Prostate gland (tissue), 2 donors: ENCODE data around the gene TNFRSF14. TPM values are rescaled to one million over a fixed set of nuclear protein-coding genes. Genes with fewer than 3 reads are reported as not detected.

Experiments used
- DNase-seq: peaks from one replicate; pipeline ENCODE4 v3.0.0-alpha.2; 2019; ENCODE audit warnings: low spot score
- H3K27ac ChIP-seq, 2 donors: fragments of 200-600 bp; sonication (generic); 2 replicates each; pipeline ENCODE4 v1.5.1; 2017 to 2019
- H3K27me3 ChIP-seq: fragments of 200-600 bp; sonication (generic); replicated peaks from 2 replicates; pipeline ENCODE4 v1.5.1; 2019; ENCODE audit not compliant: insufficient read depth
- H3K36me3 ChIP-seq, 2 donors: fragments of 200-600 bp; sonication (generic); 1 replicate in 1 of 2; 2 replicates in 1 of 2; pipeline versions ENCODE4 v1.5.1 to v1.8.1; 2017 to 2019
- H3K4me1 ChIP-seq: fragments of 200-600 bp; sonication (generic); replicated peaks from 2 replicates; pipeline ENCODE4 v1.5.1; 2019
- H3K4me3 ChIP-seq, 2 donors: fragments of 200-600 bp; sonication (generic); 2 replicates each; pipeline ENCODE4 v1.5.1; 2017 to 2019
- H3K9me3 ChIP-seq: fragments of 200-600 bp; sonication (generic); 2 replicates; pipeline ENCODE4 v1.5.1; 2017
- CTCF ChIP-seq, 4 experiments: fragments of 200-600 bp in 2 of 4; fragments of 450-650 bp in 2 of 4; sonication (generic) in 2 of 4; IDR thresholded peaks; 1 replicate in 3 of 4; 2 replicates in 1 of 4; pipeline ENCODE4 v1.5.1; 2016 to 2019; ENCODE audit warnings: antibody characterized with exemption in 4 of 4, mild to moderate bottlenecking in 2 of 4, moderate library complexity in 2 of 4
- POLR2A ChIP-seq: fragments of 450-650 bp; IDR thresholded peaks from one replicate; pipeline ENCODE4 v1.6.1; 2016; ENCODE audit warnings: antibody characterized with exemption, mild to moderate bottlenecking
- POLR2AphosphoS5 ChIP-seq: sonication (generic); formaldehyde crosslinking; IDR thresholded peaks from one replicate; pipeline ENCODE4 v1.6.1; 2017; ENCODE audit warnings: antibody characterized with exemption
- WGBS: methylation state at CpG from one replicate; pipeline ENCODE4 v1.1.5; 2018; 5-methylcytosine and 5-hydroxymethylcytosine counted together
- intact Hi-C: fragments of 100-400 bp; cut with DNase I; formaldehyde crosslinking; loops from one replicate; pipeline ENCODE4 v1.14.2; 2022
- total RNA-seq, 2 donors: library from RNA; depleted of rRNA; stranded (reverse); fragments of >200 nt; gene quantifications; one replicate each; pipeline ENCODE4 v1.1.0, GENCODE V29; 2016

Gene TNFRSF14
- total RNA-seq, 2 donors from 2014 or later: 83.3 to 105 TPM

GRCh38 chr1:2596530-2597333 is 40.6 kb downstream of the TNFRSF14 start:
- WGBS: 80% methylated on average over 28 of the region's 28 CpGs
- TF ChIP-seq CTCF (IDR thresholded peaks at IDR 0.05): no peak
- no peak for TF ChIP-seq POLR2A
- no peak for TF ChIP-seq POLR2AphosphoS5
- Histone ChIP-seq H3K36me3 (no peaks in the 10 kb centered on the region), H3K4me3 (no peak overlapping the region), H3K9me3 (no peaks in the 10 kb centered on the region), H3K4me1 (peaks cover 9% of the 10 kb centered on the region), H3K27me3 (no peaks in the 10 kb centered on the region), H3K27ac (no peak overlapping the region)
- intact Hi-C loops: no loop called here
- no peak for DNase-seq

- Histone ChIP-seq H3K4me1 (peaks cover 9% of the 10 kb centered on the region), H3K27ac (no peak overlapping the region), H3K27me3 (no peaks in the 10 kb centered on the region), H3K9me3 (no peaks in the 10 kb centered on the region), H3K36me3 (no peaks in the 10 kb centered on the region), H3K4me3 (no peak overlapping the region)
- DNase-seq: no peak
- 75% methylated on average over 34 of the region's 34 CpGs for WGBS
- intact Hi-C loops: no loop called here
- TF ChIP-seq CTCF (IDR thresholded peaks at IDR 0.05) (no peak), POLR2A (no peak), POLR2AphosphoS5 (no peak)
Observed at GRCh38 chr1:2597441-2598328, 41.5 kb downstream of the TNFRSF14 start.

GRCh38 chr1:2598329-2598931 is 42.3 kb downstream of the TNFRSF14 start:
- Histone ChIP-seq H3K27ac (no peak overlapping the region), H3K4me1 (peaks cover 9% of the 10 kb centered on the region), H3K27me3 (no peaks in the 10 kb centered on the region), H3K9me3 (no peaks in the 10 kb centered on the region), H3K36me3 (no peaks in the 10 kb centered on the region), H3K4me3 (no peak overlapping the region)
- 71% methylated on average over 3 of the region's 3 CpGs for WGBS
- intact Hi-C loops: no loop called here
- no peak for TF ChIP-seq CTCF (IDR thresholded peaks at IDR 0.05)
- DNase-seq: no peak

- H3K27ac ChIP-seq: no peak overlapping the region
- intact Hi-C loops: no loop called here
- WGBS: 85% methylated on average over 18 of the region's 18 CpGs
- no peaks in the 10 kb centered on the region for H3K4me1 ChIP-seq
- H3K9me3 ChIP-seq: no peaks in the 10 kb centered on the region
- DNase-seq: no peak
- H3K4me3 ChIP-seq: no peak overlapping the region
- no peaks in the 10 kb centered on the region for H3K27me3 ChIP-seq
- no peaks in the 10 kb centered on the region for H3K36me3 ChIP-seq
- TF ChIP-seq POLR2A (no peak), POLR2AphosphoS5 (no peak), CTCF (IDR thresholded peaks at IDR 0.05) (no peak)
Observed at GRCh38 chr1:2601721-2602303, 45.6 kb downstream of the TNFRSF14 start.
